IMR-90 (cell line): ENCODE results near the gene SIPA1. TPM values are rescaled to one million over a fixed set of nuclear protein-coding genes. Genes with fewer than 3 reads are reported as not detected.

Experiments
- ATAC-seq: fragments of 200-7000 bp; cut with Tn5 transposase; 2 replicates; pipeline ENCODE4 v1.9.1; 2020; ENCODE audit warnings: low read depth, mild to moderate bottlenecking, moderate library complexity
- BruUV-seq: library from RNA; stranded (reverse); fragments of 400-500 nt; replicated peaks from 2 replicates; lab custom pipeline; 2021; lab: Mats Ljungman, UMichigan
- CTCF ChIA-PET: fragments of 300-600 bp; formaldehyde crosslinking; extraction: SDS; loops from one replicate; lab custom pipeline; 2021; ENCODE audit warnings: antibody characterized with exemption; lab: Yijun Ruan, JAX
- POLR2A ChIA-PET: fragments of 300-600 bp; sonication (Branson Sonifier 250); formaldehyde crosslinking; loops from one replicate; lab custom pipeline; 2022; ENCODE audit warnings: antibody characterized with exemption; ENCODE audit not compliant: unreplicated experiment; lab: Charles Lee
- DNase-seq: peaks from one replicate; pipeline ENCODE4 v3.0.0; 2013
- H2AFZ ChIP-seq: replicated peaks from 2 replicates; pipeline ENCODE3; 2013; ENCODE audit warnings: low read length, mild to moderate bottlenecking; ENCODE audit not compliant: poor library complexity
- H2AK5ac ChIP-seq: 2 replicates; pipeline ENCODE4 v1.6.1; 2013; ENCODE audit warnings: low read depth, low read length, inconsistent platforms
- H2AK9ac ChIP-seq: replicated peaks from 2 replicates; pipeline ENCODE3; 2013; ENCODE audit warnings: mild to moderate bottlenecking, low read depth, low read length, moderate library complexity; ENCODE audit not compliant: poor library complexity
- H2BK120ac ChIP-seq: 2 replicates; pipeline ENCODE4 v1.6.1; 2013; ENCODE audit warnings: low read depth, low read length, inconsistent platforms
- H2BK15ac ChIP-seq: 3 replicates; pipeline ENCODE4 v1.6.1; 2013; ENCODE audit warnings: low read depth, low read length, inconsistent platforms
- H2BK20ac ChIP-seq: 2 replicates; pipeline ENCODE4 v1.6.1; 2013; ENCODE audit warnings: low read depth, mild to moderate bottlenecking, inconsistent platforms, low read length, moderate library complexity
- H2BK5ac ChIP-seq: 2 replicates; pipeline ENCODE4 v1.6.1; 2013; ENCODE audit warnings: mild to moderate bottlenecking, low read depth, low read length, inconsistent platforms; ENCODE audit not compliant: poor library complexity, severe bottlenecking
- H3K14ac ChIP-seq: replicated peaks from 2 replicates; pipeline ENCODE4 v1.6.1; 2013; ENCODE audit warnings: low read depth, low read length, inconsistent platforms
- H3K18ac ChIP-seq: 2 replicates; pipeline ENCODE4 v1.6.1; 2013; ENCODE audit warnings: low read depth, low read length, control low read depth
- H3K23ac ChIP-seq: 2 replicates; pipeline ENCODE4 v1.6.1; 2013; ENCODE audit warnings: low read depth, low read length, inconsistent platforms
- H3K27ac ChIP-seq: 2 replicates; pipeline ENCODE4 v1.5.1; 2013; ENCODE audit warnings: mild to moderate bottlenecking, control low read depth, low read length; ENCODE audit not compliant: insufficient read depth
- H3K27me3 ChIP-seq: 2 replicates; pipeline ENCODE4 v1.6.1; 2013; ENCODE audit warnings: low read length; ENCODE audit not compliant: control insufficient read depth, insufficient read depth
- H3K36me3 ChIP-seq: 2 replicates; pipeline ENCODE4 v1.6.1; 2013; ENCODE audit warnings: low read length, mixed read lengths; ENCODE audit not compliant: control insufficient read depth, insufficient read depth
- H3K4ac ChIP-seq: 2 replicates; pipeline ENCODE4 v1.6.1; 2013; ENCODE audit warnings: low read depth, low read length, inconsistent platforms
- H3K4me1 ChIP-seq: 2 replicates; pipeline ENCODE4 v1.6.1; 2013; ENCODE audit warnings: low read length, mixed read lengths; ENCODE audit not compliant: control insufficient read depth, insufficient read depth
- H3K4me2 ChIP-seq: 2 replicates; pipeline ENCODE4 v1.6.1; 2013; ENCODE audit warnings: low read depth, mild to moderate bottlenecking, control low read depth, low read length, moderate library complexity
- H3K4me3 ChIP-seq: 2 replicates; pipeline ENCODE4 v1.5.1; 2013; ENCODE audit warnings: low read depth, mild to moderate bottlenecking, control low read depth, low read length, moderate library complexity; ENCODE audit not compliant: insufficient read depth
- H3K56ac ChIP-seq: 2 replicates; pipeline ENCODE4 v1.6.1; 2013; ENCODE audit warnings: low read length, inconsistent platforms; ENCODE audit not compliant: insufficient read depth; ENCODE audit errors: extremely low read depth
- H3K79me1 ChIP-seq, 2 experiments: 2 replicates each; pipeline ENCODE4 v1.6.1; 2013; ENCODE audit warnings: low read length in 2 of 2, inconsistent platforms in 1 of 2, low read depth in 1 of 2
- H3K9ac ChIP-seq: 2 replicates; pipeline ENCODE4 v1.6.1; 2013; ENCODE audit warnings: low read depth, low read length, control low read depth
- H3K9me1 ChIP-seq: 2 replicates; pipeline ENCODE4 v1.6.1; 2013; ENCODE audit warnings: low read length, inconsistent platforms; ENCODE audit not compliant: insufficient read depth
- H3K9me3 ChIP-seq: 2 replicates; pipeline ENCODE4 v1.6.1; 2013; ENCODE audit warnings: low read length; ENCODE audit not compliant: control insufficient read depth, insufficient read depth
- H4K20me1 ChIP-seq: 2 replicates; pipeline ENCODE4 v1.6.1; 2013; ENCODE audit warnings: low read length, inconsistent platforms; ENCODE audit not compliant: insufficient read depth
- H4K5ac ChIP-seq: 2 replicates; pipeline ENCODE4 v1.6.1; 2013; ENCODE audit warnings: mild to moderate bottlenecking, low read depth, low read length, control low read depth
- H4K8ac ChIP-seq, 2 experiments: 2 replicates each; pipeline ENCODE4 v1.6.1; 2013; ENCODE audit warnings: low read depth in 2 of 2, low read length in 2 of 2, control low read depth in 1 of 2, inconsistent platforms in 1 of 2
- H4K91ac ChIP-seq: 2 replicates; pipeline ENCODE4 v1.6.1; 2013; ENCODE audit warnings: low read depth, low read length, inconsistent platforms; ENCODE audit not compliant: insufficient read depth
- NFE2L2 ChIP-seq: fragments of 150-350 bp; IDR thresholded peaks from 2 replicates; pipeline ENCODE4 v1.6.1; 2016; ENCODE audit warnings: low read depth, mild to moderate bottlenecking, low read length
- RAD21 ChIP-seq: IDR thresholded peaks from 2 replicates; pipeline ENCODE4 v1.6.1; 2012; ENCODE audit warnings: low read length, improper control_type of control experiment
- WGBS, 2 experiments: methylation state at CpG; one replicate each; pipeline versions ENCODE4 v1.1.5 to v1.1.7; 2013; ENCODE audit warnings: missing lambda C conversion rate in 2 of 2; ENCODE audit not compliant: insufficient read length in 1 of 2; ENCODE audit errors: extremely low coverage in 2 of 2; 5-methylcytosine and 5-hydroxymethylcytosine counted together
- dilution Hi-C: fragments of 300-500 bp; cut with HindIII; formaldehyde crosslinking; loops from one replicate; pipeline ENCODE4 v1.14.3; 2018; ENCODE audit warnings: low sequenced_read_pairs; ENCODE audit not compliant: unreplicated experiment
- in situ Hi-C: fragments of 300-500 bp; cut with MboI; formaldehyde crosslinking; loops from 3 replicates; pipeline ENCODE4 v1.14.3; 2019; ENCODE audit warnings: low sequenced_read_pairs, inconsistent platforms, mixed read lengths
- intact Hi-C: fragments of 100-400 bp; cut with micrococcal nuclease; formaldehyde crosslinking; loops from 2 replicates; pipeline ENCODE4 v1.10.0; 2022
- polyA plus RNA-seq, 3 experiments: library from polyadenylated mRNA; depleted of rRNA; stranded (reverse); fragments of >200 nt; gene quantifications; 2 replicates each; pipeline ENCODE4 v1.2.3, GENCODE V29; 2012; ENCODE audit warnings: low replicate concordance in 1 of 3
- total RNA-seq: library from RNA; depleted of rRNA; stranded (reverse); fragments of >200 nt; gene quantifications from 2 replicates; pipeline ENCODE4 v1.2.3, GENCODE V29; 2012

Gene SIPA1
- total and polyA plus RNA-seq, 2 of the 4 experiments (the other 2 are of a cell fraction): 10.6 to 39.7 TPM

GRCh38 chr11:65634905-65635731 lies 2.8 kb upstream of the SIPA1 start (continued):
- TF ChIP-seq NFE2L2: no peak

DNA sequence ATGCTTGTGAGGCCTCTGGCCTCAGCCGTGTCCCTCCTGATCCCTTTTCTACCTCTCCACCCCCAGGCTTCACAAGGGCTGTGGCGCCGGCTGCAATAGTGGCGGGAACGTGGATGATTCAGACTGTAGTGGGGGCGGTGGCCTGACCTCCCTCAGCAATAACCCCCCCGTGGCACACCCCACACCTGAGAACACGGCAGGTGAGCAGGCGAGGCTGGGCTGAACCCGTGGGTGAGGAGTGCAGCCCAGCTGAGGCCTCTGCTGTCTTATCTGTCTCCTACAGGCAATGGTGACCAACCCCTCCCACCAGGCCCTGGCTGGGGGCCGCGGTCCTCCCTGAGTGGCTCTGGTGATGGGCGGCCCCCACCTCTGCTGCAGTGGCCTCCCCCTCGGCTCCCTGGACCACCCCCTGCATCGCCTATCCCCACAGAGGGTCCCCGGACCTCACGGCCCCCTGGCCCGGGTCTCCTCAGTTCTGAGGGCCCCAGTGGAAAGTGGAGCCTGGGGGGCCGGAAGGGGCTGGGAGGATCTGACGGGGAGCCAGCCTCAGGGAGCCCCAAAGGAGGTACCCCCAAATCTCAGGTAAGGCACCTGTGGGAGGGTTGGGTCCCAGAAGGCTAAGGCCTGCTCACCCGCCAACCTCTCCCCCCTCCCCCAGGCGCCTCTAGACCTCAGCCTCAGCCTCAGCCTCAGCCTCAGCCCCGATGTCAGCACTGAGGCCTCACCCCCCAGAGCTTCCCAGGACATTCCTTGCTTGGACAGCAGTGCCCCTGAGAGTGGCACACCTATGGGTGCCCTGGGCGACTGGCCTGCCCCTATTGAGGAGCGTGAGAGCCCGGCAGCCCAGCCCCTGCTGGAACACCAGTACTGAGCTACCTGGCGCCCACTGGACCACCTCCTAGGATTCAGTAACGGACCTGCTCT lies 1.5 kb upstream of the SIPA1 start:
- DNase-seq: no peak
- H4K20me1 ChIP-seq: peaks cover 12% of the 10 kb centered on the region; the same call in 1 of the 2 replicates
- peaks cover 5% of the 10 kb centered on the region for H3K9me1 ChIP-seq
- H3K27ac ChIP-seq: no peak overlapping the region
- H3K4ac ChIP-seq: no peak overlapping the region
- H3K4me2 ChIP-seq: no peak overlapping the region
- no peak overlapping the region for H2BK15ac ChIP-seq
- ChIA-PET CTCF (no interaction called here), POLR2A (no interaction called here)
- in situ Hi-C loops: no loop called here
- no peak overlapping the region for H2BK120ac ChIP-seq
- H3K18ac ChIP-seq: no peak overlapping the region
- H3K79me1 ChIP-seq: peaks cover 16 to 34% of the 10 kb centered on the region in 2 experiments
- H4K5ac ChIP-seq: no peak overlapping the region
- H3K36me3 ChIP-seq: peaks cover 47% of the 10 kb centered on the region
- no peak for TF ChIP-seq RAD21
- no peak overlapping the region for H2AK5ac ChIP-seq
- peak overlapping the region; percentile 26 for H2AK9ac ChIP-seq
- dilution Hi-C loops: no loop called here
- H3K9ac ChIP-seq: no peak overlapping the region
- no peak overlapping the region for H2AFZ ChIP-seq
- H4K91ac ChIP-seq: no peak overlapping the region
- no peaks in the 10 kb centered on the region for H3K9me3 ChIP-seq
- no peaks in the 10 kb centered on the region for H3K27me3 ChIP-seq
- intact Hi-C loops: no loop called here
- H3K14ac ChIP-seq: no peak overlapping the region
- H2BK5ac ChIP-seq: no peak overlapping the region
- BruUV-seq: no TSS peak
- H3K4me1 ChIP-seq: peaks cover 6% of the 10 kb centered on the region
- no peak overlapping the region for H3K4me3 ChIP-seq
- ATAC-seq: no peak
- no peak overlapping the region for H4K8ac ChIP-seq
- H3K23ac ChIP-seq: no peak overlapping the region
- H2BK20ac ChIP-seq: no peak overlapping the region
- WGBS, 2 experiments: 95% methylated on average over 8 of the region's 28 CpGs; no CpG with 5 or more reads in 1 of the 2 experiments
- no peak overlapping the region for H3K56ac ChIP-seq
